Mucosa of stomach (tissue), 1 donor: ENCODE measurements around the gene ANKRD45.
"Not testable (repeated sequence)": the region's sequence is repeated elsewhere in the genome, so short reads cannot be mapped to it uniquely, and the experiment has no call there.

Experiments
- H3K27me3 ChIP-seq: one replicate; pipeline ENCODE4 v1.7.0; 2013; ENCODE audit warnings: mild to moderate bottlenecking, low read length; ENCODE audit not compliant: control insufficient read depth, insufficient read depth
- H3K36me3 ChIP-seq: one replicate; pipeline ENCODE4 v1.7.0; 2013; ENCODE audit warnings: low read length; ENCODE audit not compliant: control insufficient read depth, insufficient read depth
- H3K4me1 ChIP-seq: one replicate; pipeline ENCODE4 v1.7.0; 2013; ENCODE audit warnings: mild to moderate bottlenecking, low read length; ENCODE audit not compliant: control insufficient read depth, insufficient read depth
- H3K4me3 ChIP-seq: one replicate; pipeline ENCODE4 v1.7.0; 2013; ENCODE audit warnings: low read length
- H3K9ac ChIP-seq: one replicate; pipeline ENCODE4 v1.7.0; 2013; ENCODE audit warnings: mild to moderate bottlenecking, low read length, moderate library complexity
- H3K9me3 ChIP-seq: one replicate; pipeline ENCODE4 v1.7.0; 2013; ENCODE audit warnings: mild to moderate bottlenecking, low read length, moderate library complexity; ENCODE audit not compliant: control insufficient read depth
- donor health status: Pancreatic carcinoma.

Gene ANKRD45

DNA sequence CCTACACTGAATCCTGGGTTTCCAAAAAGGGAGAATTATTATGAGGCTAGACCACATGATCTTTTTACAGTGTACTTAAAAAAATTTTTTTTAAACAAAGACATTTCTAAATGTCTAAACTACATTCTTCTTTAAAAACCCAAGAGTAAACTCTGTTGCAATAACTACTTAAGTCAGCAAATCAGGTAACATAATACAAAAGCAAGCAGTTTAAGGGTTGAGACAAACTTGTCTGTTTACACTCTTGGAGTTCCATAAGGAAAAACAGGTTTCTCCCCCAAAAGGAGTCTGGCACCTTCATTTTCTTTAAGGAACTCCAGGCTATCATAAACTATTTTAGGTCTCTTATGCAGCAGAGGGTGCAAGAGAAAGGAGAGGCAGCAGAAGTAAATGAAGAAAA, 12.5 kb upstream of the ANKRD45 start:
- Histone ChIP-seq H3K9me3 (no peaks in the 10 kb centered on the region), H3K4me3 (no peak overlapping the region), H3K9ac (no peak overlapping the region), H3K36me3 (no peaks in the 10 kb centered on the region), H3K4me1 (no peaks in the 10 kb centered on the region), H3K27me3 (no peaks in the 10 kb centered on the region)

DNA sequence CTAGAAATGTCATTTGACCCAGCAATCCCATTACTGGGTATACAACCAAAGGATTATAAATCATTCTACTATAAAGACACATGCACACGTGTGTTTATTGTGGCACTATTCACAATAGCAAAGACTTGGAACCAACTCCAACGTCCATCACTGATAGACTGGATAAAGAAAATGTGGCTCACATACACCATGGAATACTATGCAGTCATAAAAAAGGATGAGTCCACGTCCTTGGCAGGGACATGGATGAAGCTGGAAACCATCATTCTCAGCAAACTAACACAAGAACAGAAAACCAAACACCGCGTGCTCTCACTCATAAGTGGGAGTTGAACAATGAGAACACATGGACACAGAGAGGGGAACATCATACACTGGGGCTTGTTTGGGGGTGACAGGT, 10.5 kb upstream of the ANKRD45 start:
- not testable (repeated sequence) for H3K4me1 ChIP-seq, H3K4me3 ChIP-seq, H3K36me3 ChIP-seq, H3K9me3 ChIP-seq, H3K27me3 ChIP-seq, H3K9ac ChIP-seq

DNA sequence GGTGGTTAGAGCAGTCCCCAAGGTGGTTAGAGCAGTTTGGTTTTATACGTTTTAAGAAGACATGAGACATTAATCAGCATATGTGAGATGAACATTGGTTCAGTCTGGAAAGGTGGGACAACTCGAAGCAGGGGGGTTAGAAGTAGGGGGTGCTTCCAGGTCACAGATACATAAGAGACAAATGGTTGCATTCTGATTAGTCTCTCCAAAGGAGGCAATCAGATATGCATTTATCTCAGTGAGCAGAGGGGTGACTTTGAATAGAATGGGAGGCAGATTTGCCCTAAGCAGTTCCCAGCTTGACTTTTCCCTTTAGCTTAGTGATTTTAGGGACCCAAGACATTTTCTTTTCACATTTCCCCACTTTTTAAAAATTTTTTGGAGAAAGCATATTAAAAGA, 4.8 kb upstream of the ANKRD45 start:
- H3K36me3 ChIP-seq, H3K27me3 ChIP-seq, H3K4me1 ChIP-seq, H3K4me3 ChIP-seq, H3K9me3 ChIP-seq, H3K9ac ChIP-seq: not testable (repeated sequence)

DNA sequence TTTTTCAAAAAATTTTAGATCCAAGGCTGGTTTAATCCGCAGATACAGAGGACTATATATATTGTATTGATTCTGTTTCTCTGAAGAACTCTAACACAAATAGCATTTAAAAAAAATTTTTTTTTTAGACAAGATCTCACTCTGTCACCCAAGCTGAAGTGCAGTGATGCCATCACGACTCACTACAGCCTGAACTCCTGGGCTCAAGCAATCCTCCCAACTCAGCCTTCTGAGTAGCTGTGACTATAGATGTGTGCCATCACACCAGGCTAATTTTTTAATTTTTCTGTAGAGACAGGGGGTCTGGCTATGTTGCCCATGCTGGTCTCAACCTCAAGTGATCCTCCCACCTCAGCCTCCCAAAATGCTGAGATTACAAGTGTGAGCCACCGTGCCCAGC, 3.0 kb downstream of the ANKRD45 start:
- H3K27me3 ChIP-seq = peaks cover 14% of the 10 kb centered on the region
- H3K9ac ChIP-seq = no peak overlapping the region

DNA sequence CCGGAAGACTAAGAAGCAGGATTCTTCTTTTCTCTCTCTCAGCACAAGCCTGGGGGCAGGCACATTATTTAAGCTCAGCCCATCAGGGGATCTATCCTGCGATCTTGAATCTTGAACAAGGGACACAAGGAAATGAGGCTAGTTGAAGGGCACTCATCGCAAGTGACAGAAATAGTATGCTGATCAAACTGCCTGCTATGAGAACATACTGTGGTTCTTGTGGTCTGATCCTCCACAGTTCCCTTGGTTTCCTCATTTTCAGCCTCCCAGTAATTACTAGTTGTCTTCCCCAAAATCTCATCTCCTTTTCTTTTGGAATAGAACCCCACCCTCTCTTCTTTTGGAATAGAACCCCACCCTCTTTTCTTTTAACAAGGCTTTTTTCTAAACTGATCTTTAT, 6.5 kb downstream of the ANKRD45 start:
- H3K4me1 ChIP-seq = no peaks in the 10 kb centered on the region
- H3K4me3 ChIP-seq = no peak overlapping the region
- H3K9ac ChIP-seq = no peak overlapping the region
- peaks cover 2% of the 10 kb centered on the region for H3K27me3 ChIP-seq
- no peaks in the 10 kb centered on the region for H3K9me3 ChIP-seq
- H3K36me3 ChIP-seq = no peaks in the 10 kb centered on the region

More for the DNA sequence above, 3.0 kb downstream of the ANKRD45 start:
- Histone ChIP-seq H3K9me3 (no peaks in the 10 kb centered on the region), H3K36me3 (no peaks in the 10 kb centered on the region), H3K4me3 (no peak overlapping the region), H3K4me1 (no peaks in the 10 kb centered on the region)

DNA sequence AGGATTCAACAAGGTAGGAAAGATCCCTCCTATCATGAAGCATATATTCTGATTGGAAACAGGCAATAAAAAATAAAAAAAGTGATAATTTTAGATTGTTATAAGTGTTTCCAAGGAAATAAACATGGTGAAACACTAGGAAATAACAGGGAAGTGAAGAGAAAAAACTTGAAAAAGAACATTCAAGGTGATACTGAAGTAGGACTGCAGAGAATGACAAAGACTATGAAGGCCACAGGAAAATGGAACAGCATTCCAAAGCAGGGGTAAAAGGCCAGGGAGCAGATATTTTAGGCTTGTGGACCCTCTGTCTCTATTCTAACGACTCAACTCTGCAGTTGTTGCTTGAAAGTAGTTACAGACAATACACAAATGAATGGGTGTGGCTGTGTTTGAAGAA, 7.9 kb downstream of the ANKRD45 start:
- no peak overlapping the region for H3K9ac ChIP-seq
- no peaks in the 10 kb centered on the region for H3K9me3 ChIP-seq
- H3K36me3 ChIP-seq = no peaks in the 10 kb centered on the region
- H3K4me3 ChIP-seq = no peak overlapping the region
- H3K4me1 ChIP-seq = no peaks in the 10 kb centered on the region
- H3K27me3 ChIP-seq = no peaks in the 10 kb centered on the region

DNA sequence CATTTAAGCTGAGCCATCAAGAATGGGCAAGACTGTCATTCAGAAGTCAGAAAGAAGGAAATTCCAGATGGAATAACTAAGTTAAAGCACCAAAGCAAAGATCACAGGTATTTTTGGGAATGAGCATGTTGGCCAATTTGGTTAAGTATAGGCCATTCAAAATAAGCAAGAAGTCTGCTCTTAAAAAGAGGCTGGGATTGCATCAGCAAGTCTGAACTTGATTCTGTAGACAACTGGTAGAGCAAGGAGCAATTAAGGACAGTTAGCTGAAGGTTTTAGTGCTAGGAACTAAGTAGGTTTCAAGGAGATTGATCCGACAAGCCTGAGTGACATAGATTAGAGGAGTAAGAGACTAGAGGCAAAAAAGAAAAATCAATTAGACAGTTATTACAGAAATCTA, 8.4 kb downstream of the ANKRD45 start:
- H3K9me3 ChIP-seq = no peaks in the 10 kb centered on the region
- H3K9ac ChIP-seq = no peak overlapping the region
- H3K36me3 ChIP-seq = no peaks in the 10 kb centered on the region
- no peaks in the 10 kb centered on the region for H3K4me1 ChIP-seq
- H3K4me3 ChIP-seq = no peak overlapping the region
- H3K27me3 ChIP-seq = no peaks in the 10 kb centered on the region

DNA sequence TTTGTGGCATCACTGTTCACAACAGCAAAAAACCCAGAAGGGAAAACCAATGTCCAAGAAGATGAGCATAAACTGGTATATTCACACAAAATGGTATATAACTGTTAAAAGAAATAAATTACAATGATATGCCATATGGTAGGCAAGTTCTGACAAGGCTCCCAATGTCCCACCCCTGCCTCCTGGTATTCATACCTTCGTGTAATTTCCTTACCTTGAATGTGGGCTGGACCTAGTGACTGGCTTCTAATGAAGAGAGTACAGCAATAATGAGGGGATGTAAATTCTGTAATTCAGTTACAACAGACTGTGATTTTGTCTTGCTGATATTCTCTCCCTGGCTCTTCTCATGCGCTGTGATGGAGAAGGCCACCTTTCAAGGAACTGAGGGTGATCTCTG, 9.3 kb downstream of the ANKRD45 start:
- H3K36me3 ChIP-seq = no peaks in the 10 kb centered on the region
- no peak overlapping the region for H3K4me3 ChIP-seq
- H3K27me3 ChIP-seq = no peaks in the 10 kb centered on the region
- H3K9me3 ChIP-seq = no peaks in the 10 kb centered on the region
- no peak overlapping the region for H3K9ac ChIP-seq
- no peaks in the 10 kb centered on the region for H3K4me1 ChIP-seq

DNA sequence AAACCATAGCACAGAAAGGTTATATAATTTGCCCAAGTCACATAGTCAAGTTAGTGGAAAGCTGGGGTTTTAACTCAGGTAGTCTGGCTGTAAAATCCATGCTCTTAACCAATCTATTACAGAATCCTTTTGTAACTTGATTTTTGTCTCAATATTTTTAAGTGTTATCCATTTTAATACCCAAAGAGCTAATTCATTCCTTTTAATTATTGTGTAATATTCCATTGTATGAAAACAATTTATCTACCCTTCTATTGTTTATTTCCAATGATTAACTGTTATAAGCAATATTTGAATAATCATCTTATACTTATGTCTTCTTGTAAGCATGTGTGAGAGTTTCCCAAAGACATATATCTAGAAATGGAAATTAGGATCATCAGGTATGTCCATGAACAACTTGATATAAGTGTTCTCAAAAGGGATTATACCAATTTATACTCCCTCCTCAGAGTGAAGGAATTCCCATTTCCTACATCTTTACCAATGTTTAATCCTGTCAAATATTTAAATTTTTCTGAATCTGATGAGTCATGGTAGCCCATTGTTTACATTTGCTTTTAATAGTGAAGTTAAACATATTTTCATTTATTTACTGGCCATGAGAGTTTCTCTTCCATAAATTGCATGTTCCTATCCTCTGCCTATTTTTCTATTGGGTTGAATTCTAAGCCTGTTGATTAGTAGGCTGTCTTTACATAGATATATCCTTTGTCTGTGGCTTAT, 20.6 kb downstream of the ANKRD45 start:
- H3K36me3 ChIP-seq = no peaks in the 10 kb centered on the region
- H3K27me3 ChIP-seq = no peaks in the 10 kb centered on the region
- no peak overlapping the region for H3K9ac ChIP-seq
- no peaks in the 10 kb centered on the region for H3K4me1 ChIP-seq
- no peak overlapping the region for H3K4me3 ChIP-seq
- no peaks in the 10 kb centered on the region for H3K9me3 ChIP-seq

DNA sequence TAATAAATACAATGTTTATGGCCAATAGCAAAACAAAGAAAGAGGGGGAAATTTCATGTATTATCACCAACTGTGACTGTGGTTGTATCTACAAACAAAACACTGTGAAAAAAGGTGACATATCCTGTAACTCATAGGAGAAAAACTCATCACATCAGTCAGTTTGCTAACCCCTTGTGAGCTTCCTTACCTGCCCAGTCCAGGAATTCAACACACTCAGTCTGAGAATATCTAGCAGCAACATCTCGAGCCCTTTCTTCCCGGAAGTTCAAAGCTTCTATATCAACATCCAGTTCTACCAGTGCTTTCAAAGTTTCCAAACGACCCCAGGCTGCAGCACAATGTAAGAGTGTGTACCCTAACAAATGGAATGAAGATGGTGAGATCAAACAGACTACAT, 23.0 kb downstream of the ANKRD45 start:
- H3K9me3 ChIP-seq = no peaks in the 10 kb centered on the region
- H3K4me1 ChIP-seq = no peaks in the 10 kb centered on the region
- no peaks in the 10 kb centered on the region for H3K27me3 ChIP-seq
- H3K9ac ChIP-seq = no peak overlapping the region
- H3K4me3 ChIP-seq = no peak overlapping the region
- no peaks in the 10 kb centered on the region for H3K36me3 ChIP-seq

DNA sequence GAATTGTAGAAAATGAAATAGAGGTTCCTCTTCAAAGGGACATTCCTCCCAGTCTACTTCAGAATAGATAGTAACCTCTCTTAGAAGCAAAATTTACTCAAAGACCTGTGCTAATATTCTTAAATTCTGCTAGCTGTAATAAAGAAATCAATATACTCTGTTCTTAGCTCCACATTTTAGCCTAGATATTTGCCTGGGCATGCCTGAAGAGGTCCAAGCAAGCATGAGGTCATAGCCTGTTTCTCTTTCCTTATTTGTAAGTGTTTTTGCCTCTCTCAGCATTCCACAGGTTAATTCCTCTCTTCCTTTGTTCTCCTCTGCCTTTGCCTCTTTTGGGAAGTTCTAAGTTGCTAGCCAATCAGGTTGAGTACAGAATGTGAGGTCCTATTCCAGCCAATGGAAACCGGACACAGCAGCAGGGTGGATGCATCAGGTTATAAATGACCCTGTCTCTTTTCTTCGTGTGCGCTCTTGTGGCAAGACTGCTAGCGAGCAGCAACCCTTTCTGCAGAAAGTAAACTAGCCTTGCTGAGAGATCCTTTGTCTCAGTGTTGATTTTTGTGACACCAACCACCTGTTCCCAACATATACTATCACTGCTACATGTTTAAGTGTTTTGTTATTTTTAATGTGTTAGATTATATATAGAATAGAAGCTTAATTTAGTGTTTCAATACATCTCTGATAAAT, 27.1 kb downstream of the ANKRD45 start:
- H3K9me3 ChIP-seq, H3K4me3 ChIP-seq, H3K4me1 ChIP-seq, H3K36me3 ChIP-seq, H3K9ac ChIP-seq, H3K27me3 ChIP-seq: not testable (repeated sequence)

DNA sequence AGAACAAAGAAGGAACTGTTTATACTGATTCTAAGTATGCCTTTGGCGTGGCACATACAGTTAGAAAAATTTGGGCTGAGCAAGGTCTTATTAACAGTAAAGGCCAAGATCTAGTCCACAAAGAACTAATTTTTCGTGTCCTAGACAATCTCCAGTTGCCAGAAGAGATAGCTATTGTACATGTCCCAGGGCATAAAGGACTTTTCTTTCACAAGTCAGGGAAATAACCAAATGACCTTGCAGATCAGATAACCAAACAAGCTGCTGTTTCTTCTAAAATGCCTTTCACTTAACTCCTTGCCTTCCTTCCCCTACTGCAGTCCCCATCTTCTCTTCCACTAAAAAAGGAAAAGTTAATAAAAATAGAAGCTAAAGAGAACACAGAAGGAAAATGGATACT, 30.5 kb downstream of the ANKRD45 start:
- no peaks in the 10 kb centered on the region for H3K4me1 ChIP-seq

More for the DNA sequence above, 30.5 kb downstream of the ANKRD45 start:
- H3K27me3 ChIP-seq = no peaks in the 10 kb centered on the region
- H3K9me3 ChIP-seq = no peaks in the 10 kb centered on the region
- no peaks in the 10 kb centered on the region for H3K36me3 ChIP-seq
- no peak overlapping the region for H3K4me3 ChIP-seq
- H3K9ac ChIP-seq = no peak overlapping the region
